ENCODE results near the gene NSMCE1. TPM values are rescaled to one million over a fixed set of nuclear protein-coding genes. Genes with fewer than 3 reads are reported as not detected.

NSMCE1 gene
- total and polyA plus RNA-seq, 2 donors (not counting 1 experiment from before 2014, with no cell fraction given), result 29.0 to 61.9 TPM

DNA sequence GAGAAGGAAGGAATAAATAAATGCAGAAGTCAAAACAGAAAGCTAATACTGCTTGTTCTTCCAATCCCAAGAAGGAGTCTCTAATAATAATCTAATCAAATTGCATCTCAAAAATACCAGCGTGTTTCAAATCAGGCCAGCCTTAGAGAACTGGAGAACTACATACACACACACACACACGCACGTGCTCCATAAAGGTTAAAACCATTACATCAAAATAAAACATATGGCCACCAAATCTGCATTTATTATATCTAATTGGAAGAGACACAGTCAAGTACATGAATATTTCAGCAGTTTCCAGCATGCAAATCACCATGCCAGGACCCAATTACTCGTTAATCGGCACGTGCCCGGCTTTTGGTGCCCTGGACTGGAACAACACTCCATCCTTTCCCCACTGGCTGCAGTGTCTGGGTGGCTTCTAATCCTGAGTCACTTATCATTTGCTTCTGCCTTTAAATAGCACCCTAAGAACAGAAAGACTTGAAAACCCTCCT, 85.6 kb downstream of the NSMCE1 start:
- Histone ChIP-seq H3K4me3 (ENCODE audit: control extremely low read depth in 1 of 5, extremely low read depth in 1 of 5, insufficient read depth in 1 of 5, low read depth in 2 of 5, low read length in 4 of 5) (no peak overlapping the region), H2AFZ (ENCODE audit: insufficient read depth, low read depth, low read length, poor library complexity, severe bottlenecking) (no peak overlapping the region), H3K27me3 (replicated peaks in 1 of 4; ENCODE audit: control extremely low read depth in 1 of 4, control insufficient read depth in 3 of 4, insufficient read depth in 4 of 4, low read length in 3 of 4) (no peaks in the 10 kb centered on the region), H3K4me2 (replicated peaks; ENCODE audit: low read depth, low read length, poor library complexity, severe bottlenecking) (no peak overlapping the region), H3K9ac (ENCODE audit: low read length) (no peak overlapping the region), H3K9me3 (ENCODE audit: control extremely low read depth in 1 of 3, control insufficient read depth in 2 of 3, insufficient read depth in 1 of 3, low read length in 2 of 3) (no peaks in the 10 kb centered on the region), H3K4me1 (ENCODE audit: control insufficient read depth in 2 of 2, insufficient read depth in 2 of 2, low read length in 2 of 2) (peaks cover 13 to 17% of the 10 kb centered on the region in 2 donors), H3K27ac (ENCODE audit: low read length in 2 of 2) (no peak overlapping the region), H3K36me3 (replicated peaks in 1 of 2; ENCODE audit: control extremely low read depth in 1 of 2, control insufficient read depth in 1 of 2, extremely low read depth in 1 of 2, insufficient read depth in 2 of 2, low read length in 1 of 2) (no peaks in the 10 kb centered on the region), H4K20me1 (ENCODE audit: control insufficient read depth, insufficient read depth, low read length, poor library complexity, severe bottlenecking) (no peaks in the 10 kb centered on the region), H3K79me2 (ENCODE audit: control insufficient read depth, insufficient read depth, low read length) (no peaks in the 10 kb centered on the region)
- Mint-ChIP-seq H3K4me3 (no peak overlapping the region), H3K9me3 (ENCODE audit: insufficient read depth) (no peaks in the 10 kb centered on the region), H3K27me3 (peaks cover 3% of the 10 kb centered on the region), H3K4me1 (peaks cover 11% of the 10 kb centered on the region), H3K27ac (no peak overlapping the region)
- intact Hi-C loops (cut with micrococcal nuclease), result loop anchor here (5.0 kb wide), 1 partner anchor 49 kb away; no protein-coding TSS in a partner anchor
- WGBS (ENCODE audit: insufficient coverage), result 91% methylated on average over 5 of the region's 7 CpGs
- ChIA-PET CTCF (interaction anchor here (1.1 kb wide), 1 partner anchor 43 kb away, joined by 3 read pairs; no protein-coding TSS in a partner anchor), POLR2A (no interaction called here)
- DNase-seq (no peak), ATAC-seq (ENCODE audit: low read depth) (no peak)
- TF ChIP-seq, protein P1, sequence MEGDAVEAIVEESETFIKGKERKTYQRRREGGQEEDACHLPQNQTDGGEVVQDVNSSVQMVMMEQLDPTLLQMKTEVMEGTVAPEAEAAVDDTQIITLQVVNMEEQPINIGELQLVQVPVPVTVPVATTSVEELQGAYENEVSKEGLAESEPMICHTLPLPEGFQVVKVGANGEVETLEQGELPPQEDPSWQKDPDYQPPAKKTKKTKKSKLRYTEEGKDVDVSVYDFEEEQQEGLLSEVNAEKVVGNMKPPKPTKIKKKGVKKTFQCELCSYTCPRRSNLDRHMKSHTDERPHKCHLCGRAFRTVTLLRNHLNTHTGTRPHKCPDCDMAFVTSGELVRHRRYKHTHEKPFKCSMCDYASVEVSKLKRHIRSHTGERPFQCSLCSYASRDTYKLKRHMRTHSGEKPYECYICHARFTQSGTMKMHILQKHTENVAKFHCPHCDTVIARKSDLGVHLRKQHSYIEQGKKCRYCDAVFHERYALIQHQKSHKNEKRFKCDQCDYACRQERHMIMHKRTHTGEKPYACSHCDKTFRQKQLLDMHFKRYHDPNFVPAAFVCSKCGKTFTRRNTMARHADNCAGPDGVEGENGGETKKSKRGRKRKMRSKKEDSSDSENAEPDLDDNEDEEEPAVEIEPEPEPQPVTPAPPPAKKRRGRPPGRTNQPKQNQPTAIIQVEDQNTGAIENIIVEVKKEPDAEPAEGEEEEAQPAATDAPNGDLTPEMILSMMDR (IDR thresholded peaks at IDR 0.05), result no peak
- TF ChIP-seq EZH2 (IDR thresholded peaks at IDR 0.05; ENCODE audit: borderline replicate concordance, insufficient read depth, low read depth, low read length, poor library complexity, severe bottlenecking), result no peak

DNA sequence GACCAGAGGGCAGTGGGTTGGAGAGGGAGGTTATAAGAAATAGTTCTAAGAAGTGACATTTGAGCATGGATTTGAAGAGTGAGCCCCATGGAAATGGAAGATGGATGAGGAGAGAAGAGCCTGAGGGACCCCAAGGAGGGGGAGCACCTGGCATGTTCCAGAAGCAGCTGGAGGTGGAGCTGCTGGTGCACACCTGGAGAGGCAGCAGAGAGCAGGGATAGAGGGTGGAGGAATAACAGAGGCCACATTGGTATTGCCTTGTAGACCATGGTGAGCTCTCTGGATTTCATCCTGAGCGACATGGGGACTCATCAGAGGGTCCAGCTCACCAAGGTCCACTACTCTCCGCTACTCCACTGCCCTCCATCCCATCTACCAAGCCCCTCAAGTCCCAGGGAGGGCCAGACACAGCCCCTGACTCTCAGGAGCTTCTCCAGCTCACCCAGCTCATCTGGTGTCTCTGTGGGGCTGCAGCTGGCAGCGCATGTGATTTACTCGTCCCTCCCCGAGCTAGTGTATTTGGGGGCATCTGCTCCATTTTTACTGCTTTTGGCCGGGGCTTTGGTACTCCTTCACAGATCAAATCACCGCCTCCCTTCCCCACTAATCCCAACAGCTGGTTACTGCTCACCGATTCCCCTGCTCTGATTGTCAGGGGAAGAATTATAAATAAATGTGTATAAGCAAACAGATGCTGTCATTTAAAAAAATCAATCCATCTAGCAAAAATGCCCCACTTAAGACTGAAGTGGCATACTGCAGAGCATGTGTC, 87.4 kb downstream of the NSMCE1 start:
- no peaks in the 10 kb centered on the region for H3K27me3 Mint-ChIP-seq
- Histone ChIP-seq H3K27ac (ENCODE audit: low read length in 2 of 2) (no peak overlapping the region), H3K9ac (ENCODE audit: low read length) (no peak overlapping the region), H3K36me3 (replicated peaks in 1 of 2; ENCODE audit: control extremely low read depth in 1 of 2, control insufficient read depth in 1 of 2, extremely low read depth in 1 of 2, insufficient read depth in 2 of 2, low read length in 1 of 2) (no peaks in the 10 kb centered on the region), H3K4me3 (ENCODE audit: control extremely low read depth in 1 of 5, extremely low read depth in 1 of 5, insufficient read depth in 1 of 5, low read depth in 2 of 5, low read length in 4 of 5) (no peak overlapping the region), H3K4me2 (replicated peaks; ENCODE audit: low read depth, low read length, poor library complexity, severe bottlenecking) (no peak overlapping the region), H3K27me3 (replicated peaks in 1 of 4; ENCODE audit: control extremely low read depth in 1 of 4, control insufficient read depth in 3 of 4, insufficient read depth in 4 of 4, low read length in 3 of 4) (no peaks in the 10 kb centered on the region), H3K9me3 (ENCODE audit: control extremely low read depth in 1 of 3, control insufficient read depth in 2 of 3, insufficient read depth in 1 of 3, low read length in 2 of 3) (no peaks in the 10 kb centered on the region), H2AFZ (ENCODE audit: insufficient read depth, low read depth, low read length, poor library complexity, severe bottlenecking) (no peak overlapping the region), H3K79me2 (ENCODE audit: control insufficient read depth, insufficient read depth, low read length) (no peaks in the 10 kb centered on the region), H4K20me1 (ENCODE audit: control insufficient read depth, insufficient read depth, low read length, poor library complexity, severe bottlenecking) (no peaks in the 10 kb centered on the region), H3K4me1 (ENCODE audit: control insufficient read depth in 2 of 2, insufficient read depth in 2 of 2, low read length in 2 of 2) (peaks cover 13 to 17% of the 10 kb centered on the region in 2 donors)
- DNase-seq (no peak), ATAC-seq (ENCODE audit: low read depth) (no peak)
- intact Hi-C loops (cut with micrococcal nuclease), result loop anchor here (5.0 kb wide), 1 partner anchor 51 kb away; no protein-coding TSS in a partner anchor
- H3K4me3 Mint-ChIP-seq, result no peak overlapping the region
- ChIA-PET POLR2A (interaction anchor here (1.5 kb wide), 1 partner anchor 18 kb away, joined by 3 read pairs; no protein-coding TSS in a partner anchor), CTCF (interaction anchor here (0.8 to 5.7 kb wide), 12 partner anchors 9 to 271 kb away, joined by 3 to 95 read pairs (median 28); partner anchors contain the start of gene KDM8)
- H3K4me1 Mint-ChIP-seq, result peaks cover 11% of the 10 kb centered on the region
- WGBS (ENCODE audit: insufficient coverage), result 97% methylated on average over 4 of the region's 8 CpGs
- no peaks in the 10 kb centered on the region for H3K9me3 Mint-ChIP-seq (ENCODE audit: insufficient read depth)
- TF ChIP-seq EZH2 (IDR thresholded peaks at IDR 0.05; ENCODE audit: borderline replicate concordance, insufficient read depth, low read depth, low read length, poor library complexity, severe bottlenecking), result no peak
- no peak overlapping the region for H3K27ac Mint-ChIP-seq

Data from B cell (primary cell).